Testis (tissue), 2 donors: Measurements from ENCODE around the gene UTP4.

Source experiments
- POLR2A ChIP-seq: fragments of 450-650 bp; IDR thresholded peaks from one replicate; pipeline ENCODE4 v1.6.1; 2017; ENCODE audit warnings: antibody characterized with exemption, mild to moderate bottlenecking, moderate library complexity
- TF ChIP-seq, protein P1 (sequence below), 3 experiments: fragments of 450-650 bp in 2 of 3; fragments of 200-600 bp in 1 of 3; sonication (generic) in 1 of 3; IDR thresholded peaks; one replicate each; pipeline ENCODE4 v1.5.1; 2016 to 2019; ENCODE audit warnings: antibody characterized with exemption in 3 of 3, mild to moderate bottlenecking in 2 of 3, moderate library complexity in 1 of 3

GRCh38 chr16:69132424-69133252 lies at the start of gene UTP4, which contains the start of gene CHTF8:
- TF ChIP-seq, protein P1, sequence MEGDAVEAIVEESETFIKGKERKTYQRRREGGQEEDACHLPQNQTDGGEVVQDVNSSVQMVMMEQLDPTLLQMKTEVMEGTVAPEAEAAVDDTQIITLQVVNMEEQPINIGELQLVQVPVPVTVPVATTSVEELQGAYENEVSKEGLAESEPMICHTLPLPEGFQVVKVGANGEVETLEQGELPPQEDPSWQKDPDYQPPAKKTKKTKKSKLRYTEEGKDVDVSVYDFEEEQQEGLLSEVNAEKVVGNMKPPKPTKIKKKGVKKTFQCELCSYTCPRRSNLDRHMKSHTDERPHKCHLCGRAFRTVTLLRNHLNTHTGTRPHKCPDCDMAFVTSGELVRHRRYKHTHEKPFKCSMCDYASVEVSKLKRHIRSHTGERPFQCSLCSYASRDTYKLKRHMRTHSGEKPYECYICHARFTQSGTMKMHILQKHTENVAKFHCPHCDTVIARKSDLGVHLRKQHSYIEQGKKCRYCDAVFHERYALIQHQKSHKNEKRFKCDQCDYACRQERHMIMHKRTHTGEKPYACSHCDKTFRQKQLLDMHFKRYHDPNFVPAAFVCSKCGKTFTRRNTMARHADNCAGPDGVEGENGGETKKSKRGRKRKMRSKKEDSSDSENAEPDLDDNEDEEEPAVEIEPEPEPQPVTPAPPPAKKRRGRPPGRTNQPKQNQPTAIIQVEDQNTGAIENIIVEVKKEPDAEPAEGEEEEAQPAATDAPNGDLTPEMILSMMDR (IDR thresholded peaks at IDR 0.05): peak in 1 of 3 experiments; percentile 24
- peak; percentile 68 for TF ChIP-seq POLR2A
